Measurements from ENCODE around the gene SELENOK. TPM values are rescaled to one million over a fixed set of nuclear protein-coding genes. Genes with fewer than 3 reads are reported as not detected.

The SELENOK gene
- total RNA-seq, 3 donors from 2014 or later (not counting 1 experiment from before 2014, with no cell fraction given) = 79.2 to 116 (median 95.4) TPM

DNA sequence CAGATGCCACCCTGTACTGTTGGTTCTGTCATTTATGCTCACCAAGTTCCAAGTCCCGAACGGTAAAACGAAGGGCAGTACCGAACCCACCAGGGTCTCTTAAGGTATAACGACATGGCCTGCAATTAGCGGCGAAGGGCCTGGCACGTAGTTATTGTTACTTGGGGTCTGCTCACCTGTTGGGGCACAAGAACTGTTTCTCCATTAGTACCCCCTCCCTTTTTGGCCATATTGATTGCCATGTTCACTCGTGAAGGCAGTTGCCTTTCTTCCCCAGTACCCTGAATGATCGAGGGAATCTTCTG is 44.9 kb downstream of the SELENOK start:
- no peaks in the 10 kb centered on the region for H3K36me3 ChIP-seq (ENCODE audit: control insufficient read depth, insufficient read depth, low read length)
- intact Hi-C loops (cut with micrococcal nuclease) = no loop called here
- no peaks in the 10 kb centered on the region for H3K9me3 Mint-ChIP-seq
- no peaks in the 10 kb centered on the region for H3K9me3 ChIP-seq (ENCODE audit: control insufficient read depth, insufficient read depth, low read length)
- TF ChIP-seq, protein P1, sequence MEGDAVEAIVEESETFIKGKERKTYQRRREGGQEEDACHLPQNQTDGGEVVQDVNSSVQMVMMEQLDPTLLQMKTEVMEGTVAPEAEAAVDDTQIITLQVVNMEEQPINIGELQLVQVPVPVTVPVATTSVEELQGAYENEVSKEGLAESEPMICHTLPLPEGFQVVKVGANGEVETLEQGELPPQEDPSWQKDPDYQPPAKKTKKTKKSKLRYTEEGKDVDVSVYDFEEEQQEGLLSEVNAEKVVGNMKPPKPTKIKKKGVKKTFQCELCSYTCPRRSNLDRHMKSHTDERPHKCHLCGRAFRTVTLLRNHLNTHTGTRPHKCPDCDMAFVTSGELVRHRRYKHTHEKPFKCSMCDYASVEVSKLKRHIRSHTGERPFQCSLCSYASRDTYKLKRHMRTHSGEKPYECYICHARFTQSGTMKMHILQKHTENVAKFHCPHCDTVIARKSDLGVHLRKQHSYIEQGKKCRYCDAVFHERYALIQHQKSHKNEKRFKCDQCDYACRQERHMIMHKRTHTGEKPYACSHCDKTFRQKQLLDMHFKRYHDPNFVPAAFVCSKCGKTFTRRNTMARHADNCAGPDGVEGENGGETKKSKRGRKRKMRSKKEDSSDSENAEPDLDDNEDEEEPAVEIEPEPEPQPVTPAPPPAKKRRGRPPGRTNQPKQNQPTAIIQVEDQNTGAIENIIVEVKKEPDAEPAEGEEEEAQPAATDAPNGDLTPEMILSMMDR (IDR thresholded peaks at IDR 0.05) = no peak
- peaks cover 15% of the 10 kb centered on the region for H3K27me3 ChIP-seq (ENCODE audit: control insufficient read depth, insufficient read depth, low read length)
- peaks cover 53 to 55% of the 10 kb centered on the region in 2 donors for H3K27me3 Mint-ChIP-seq (ENCODE audit: low read depth in 2 of 2)
- no peak for DNase-seq
- no peak overlapping the region for H3K27ac Mint-ChIP-seq
- peak overlapping the region; percentile 58 for H3K4me3 Mint-ChIP-seq
- H3K36me3 Mint-ChIP-seq = no peaks in the 10 kb centered on the region
- H3K4me1 ChIP-seq (ENCODE audit: control insufficient read depth, insufficient read depth, low read length) = peaks cover 9% of the 10 kb centered on the region
- 62% methylated on average over 10 of the region's 10 CpGs for WGBS (ENCODE audit: insufficient coverage)
- no peak overlapping the region for H3K4me3 ChIP-seq (ENCODE audit: low read length)
- ATAC-seq = no peak
- no peak overlapping the region for H3K27ac ChIP-seq (ENCODE audit: low read length)
- no peaks in the 10 kb centered on the region for H3K4me1 Mint-ChIP-seq

DNA sequence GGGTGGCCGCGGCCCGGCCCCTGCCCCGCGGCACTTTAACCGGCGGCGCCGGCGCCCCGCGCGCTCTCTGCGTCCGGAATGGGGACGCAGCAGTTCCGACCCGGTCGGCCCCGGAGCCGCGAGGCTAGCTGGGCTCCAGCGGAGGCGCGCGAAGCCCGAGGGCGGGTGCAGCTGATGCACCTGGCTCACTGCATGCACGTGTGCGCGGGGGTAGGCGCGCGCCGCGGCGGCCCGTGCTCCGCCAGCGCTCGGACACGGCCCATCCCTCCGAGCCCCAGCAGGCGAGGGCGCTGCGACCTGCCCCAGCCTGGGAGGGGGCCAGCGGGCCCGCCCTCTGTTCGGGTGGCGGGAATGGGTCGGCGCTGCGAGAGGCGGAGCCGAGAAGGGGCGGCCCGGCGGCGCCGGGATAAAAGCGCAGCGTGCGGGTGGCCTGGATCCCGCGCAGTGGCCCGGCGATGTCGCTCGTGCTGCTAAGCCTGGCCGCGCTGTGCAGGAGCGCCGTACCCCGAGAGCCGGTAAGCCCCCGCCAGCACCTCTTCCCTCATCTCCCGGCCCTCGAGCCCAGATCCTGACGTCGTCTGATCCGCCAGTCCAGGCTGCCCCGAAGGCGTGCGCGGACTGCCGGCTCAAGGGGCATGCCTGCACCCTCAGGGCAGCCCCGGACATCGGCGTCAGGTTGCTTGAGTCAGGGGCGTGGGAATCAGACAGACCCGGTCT is 45.4 kb downstream of the SELENOK start, which contains the start of the genes CHDH and IL17RB:
Gene CHDH, minus strand, starts transcription at position 286 of the 717 bp plus-strand sequence. CDS start 22,411 bp downstream, outside the sequence.
Gene IL17RB, plus strand, starts transcription at position 435 of the 717 bp plus-strand sequence. Its CDS starts 21 bp downstream, at position 456.
- Histone ChIP-seq H3K36me3 (ENCODE audit: control insufficient read depth, insufficient read depth, low read length) (no peaks in the 10 kb centered on the region), H3K27me3 (ENCODE audit: control insufficient read depth, insufficient read depth, low read length) (peaks cover 15% of the 10 kb centered on the region), H3K9me3 (ENCODE audit: control insufficient read depth, insufficient read depth, low read length) (no peaks in the 10 kb centered on the region), H3K27ac (ENCODE audit: low read length) (no peak within 1 kb of the TSS), H3K4me1 (ENCODE audit: control insufficient read depth, insufficient read depth, low read length) (peaks cover 9% of the 10 kb centered on the region), H3K4me3 (ENCODE audit: low read length) (peak within 1 kb of the TSS; percentile 7)
- ATAC-seq = peak in 1 of 3 donors; percentile 55
- H3K4me3 Mint-ChIP-seq = peak within 1 kb of the TSS; percentile 58
- intact Hi-C loops (cut with micrococcal nuclease) = no loop called here
- H3K9me3 Mint-ChIP-seq = no peaks in the 10 kb centered on the region
- H3K4me1 Mint-ChIP-seq = no peaks in the 10 kb centered on the region
- peaks cover 51 to 55% of the 10 kb centered on the region in 2 donors for H3K27me3 Mint-ChIP-seq (ENCODE audit: low read depth in 2 of 2)
- TF ChIP-seq, protein P1 (IDR thresholded peaks at IDR 0.05) = no peak
- 4% methylated on average over 91 of the region's 91 CpGs for WGBS (ENCODE audit: insufficient coverage)
- no peak within 1 kb of the TSS for H3K27ac Mint-ChIP-seq
- no peaks in the 10 kb centered on the region for H3K36me3 Mint-ChIP-seq
- DNase-seq = no peak

- peaks cover 47 to 51% of the 10 kb centered on the region in 2 donors for H3K27me3 Mint-ChIP-seq (ENCODE audit: low read depth in 2 of 2)
- peaks cover 15% of the 10 kb centered on the region for H3K27me3 ChIP-seq (ENCODE audit: control insufficient read depth, insufficient read depth, low read length)
- peak overlapping the region; percentile 7 for H3K4me3 ChIP-seq (ENCODE audit: low read length)
- no peak overlapping the region for H3K27ac ChIP-seq (ENCODE audit: low read length)
- no peaks in the 10 kb centered on the region for H3K9me3 Mint-ChIP-seq
- H3K9me3 ChIP-seq (ENCODE audit: control insufficient read depth, insufficient read depth, low read length) = no peaks in the 10 kb centered on the region
- H3K4me1 Mint-ChIP-seq = no peaks in the 10 kb centered on the region
- TF ChIP-seq, protein P1 (IDR thresholded peaks at IDR 0.05) = no peak
- peaks cover 9% of the 10 kb centered on the region for H3K4me1 ChIP-seq (ENCODE audit: control insufficient read depth, insufficient read depth, low read length)
- H3K27ac Mint-ChIP-seq = no peak overlapping the region
- no peaks in the 10 kb centered on the region for H3K36me3 Mint-ChIP-seq
- H3K36me3 ChIP-seq (ENCODE audit: control insufficient read depth, insufficient read depth, low read length) = no peaks in the 10 kb centered on the region
- no peak overlapping the region for H3K4me3 Mint-ChIP-seq
- peak in 1 of 3 donors; percentile 12 for ATAC-seq
- intact Hi-C loops (cut with micrococcal nuclease) = no loop called here
- WGBS (ENCODE audit: insufficient coverage) = 1% methylated on average over 34 of the region's 34 CpGs
- no peak for DNase-seq
Measured at GRCh38 chr3:53845881-53846133, 45.9 kb downstream of the SELENOK start.

Measured in natural killer cell (primary cell).